H1 (cell line): ENCODE measurements around the gene LRBA. TPM values are rescaled to one million over a fixed set of nuclear protein-coding genes. Genes with fewer than 3 reads are reported as not detected.

Experiments
- CTCF ChIA-PET: fragments of 300-600 bp; sonication (Branson Sonifier 250); formaldehyde crosslinking; loops from one replicate; lab custom pipeline; 2021; ENCODE audit not compliant: partially characterized antibody; lab: Charles Lee
- POLR2A ChIA-PET: fragments of 300-600 bp; sonication (Branson Sonifier 250); formaldehyde crosslinking; loops from one replicate; lab custom pipeline; 2021; ENCODE audit warnings: inconsistent platforms; ENCODE audit not compliant: partially characterized antibody; lab: Charles Lee
- DNase-seq, 2 experiments: peaks; one replicate each; pipeline versions ENCODE4 v3.0.0 to v3.0.0-alpha.2; 2010 to 2022; ENCODE audit warnings: low spot score in 2 of 2, low read depth in 1 of 2, mixed read lengths in 1 of 2
- FAIRE-seq: peaks from 2 replicates; lab custom pipeline; 2011; peaks lifted over from hg19 to GRCh38; lab: Jason Lieb, UNC
- H2AFZ ChIP-seq: 2 replicates; pipeline ENCODE4 v1.8.1; 2012; ENCODE audit warnings: low read length, inconsistent platforms
- H2AK5ac ChIP-seq: 2 replicates; pipeline ENCODE4 v1.6.1; 2013; ENCODE audit warnings: low read depth, low read length
- H2BK120ac ChIP-seq: replicated peaks from 2 replicates; pipeline ENCODE3; 2013; ENCODE audit warnings: low read depth, low read length, inconsistent platforms
- H2BK12ac ChIP-seq: 2 replicates; pipeline ENCODE4 v1.6.1; 2013; ENCODE audit warnings: low read depth, low read length
- H2BK15ac ChIP-seq: 2 replicates; pipeline ENCODE4 v1.6.1; 2013; ENCODE audit warnings: low read length
- H2BK20ac ChIP-seq: 2 replicates; pipeline ENCODE4 v1.6.1; 2013; ENCODE audit warnings: low read length
- H2BK5ac ChIP-seq: 2 replicates; pipeline ENCODE4 v1.6.1; 2013; ENCODE audit warnings: low read depth, low read length
- H3K14ac ChIP-seq: 2 replicates; pipeline ENCODE4 v1.6.1; 2013; ENCODE audit warnings: inconsistent platforms; ENCODE audit not compliant: insufficient read length
- H3K18ac ChIP-seq: 2 replicates; pipeline ENCODE4 v1.6.1; 2013; ENCODE audit warnings: low read length; ENCODE audit errors: extremely low read depth
- H3K23ac ChIP-seq: 2 replicates; pipeline ENCODE4 v1.6.1; 2013; ENCODE audit warnings: inconsistent platforms; ENCODE audit not compliant: insufficient read length
- H3K23me2 ChIP-seq: 2 replicates; pipeline ENCODE4 v1.6.1; 2013; ENCODE audit warnings: low read depth, low read length
- H3K27ac ChIP-seq: 2 replicates; pipeline ENCODE4 v1.6.1; 2011; ENCODE audit warnings: low read depth, low read length, inconsistent platforms
- H3K27me3 ChIP-seq, 4 experiments: replicated peaks in 1 of 4; 1 replicate in 1 of 4; 2 replicates in 3 of 4; pipeline versions ENCODE4 v1.6.1 to v1.8.1; 2011 to 2013; ENCODE audit warnings: low read length in 3 of 4, mild to moderate bottlenecking in 3 of 4, inconsistent platforms in 2 of 4, mixed read lengths in 2 of 4, moderate library complexity in 1 of 4; ENCODE audit not compliant: control insufficient read depth in 3 of 4, insufficient read depth in 3 of 4; ENCODE audit errors: extremely low read depth in 1 of 4
- H3K36me3 ChIP-seq, 4 experiments: 2 replicates each; pipeline versions ENCODE4 v1.6.1 to v1.8.1; 2011 to 2013; ENCODE audit warnings: mild to moderate bottlenecking in 4 of 4, low read length in 3 of 4, moderate library complexity in 2 of 4, control low read depth in 1 of 4, inconsistent platforms in 1 of 4; ENCODE audit not compliant: insufficient read depth in 4 of 4, control insufficient read depth in 2 of 4
- H3K4ac ChIP-seq: replicated peaks from 2 replicates; pipeline ENCODE3; 2013; ENCODE audit warnings: low read length, low read depth, mixed read lengths, inconsistent platforms; ENCODE audit not compliant: insufficient read length
- H3K4me1 ChIP-seq, 4 experiments: replicated peaks in 1 of 4; 1 replicate in 1 of 4; 2 replicates in 3 of 4; pipeline versions ENCODE4 v1.6.1 to v1.8.1; 2011 to 2013; ENCODE audit warnings: low read length in 3 of 4, inconsistent platforms in 2 of 4, mixed read lengths in 1 of 4; ENCODE audit not compliant: insufficient read depth in 4 of 4, control insufficient read depth in 3 of 4
- H3K4me2 ChIP-seq, 2 experiments: 2 replicates each; pipeline versions ENCODE4 v1.6.1 to v1.8.1; 2011 to 2013; ENCODE audit warnings: low read depth in 2 of 2, low read length in 2 of 2, control low read depth in 1 of 2, inconsistent platforms in 1 of 2, mild to moderate bottlenecking in 1 of 2; ENCODE audit not compliant: insufficient read depth in 1 of 2
- H3K4me3 ChIP-seq, 4 experiments: fragments of 200-600, 300-600 bp in 1 of 4; sonication (generic), shearing (Covaris generic), sonication (Bioruptor Twin) in 1 of 4; 2 replicates each; pipeline versions ENCODE4 v1.5.1 to v1.8.1; 2011 to 2016; ENCODE audit warnings: low read length in 4 of 4, low read depth in 3 of 4, control low read depth in 2 of 4, inconsistent platforms in 2 of 4, mild to moderate bottlenecking in 2 of 4, mixed read lengths in 1 of 4, moderate library complexity in 1 of 4; ENCODE audit not compliant: insufficient read depth in 2 of 4; ENCODE audit errors: extremely low read depth in 1 of 4
- H3K56ac ChIP-seq: replicated peaks from 2 replicates; pipeline ENCODE3; 2013; ENCODE audit warnings: low read depth, mild to moderate bottlenecking, mixed read lengths, low read length, inconsistent platforms; ENCODE audit not compliant: insufficient read length
- H3K79me1 ChIP-seq: 2 replicates; pipeline ENCODE4 v1.6.1; 2013; ENCODE audit warnings: low read depth, low read length, control low read depth
- H3K79me2 ChIP-seq, 2 experiments: 2 replicates each; pipeline versions ENCODE4 v1.6.1 to v1.8.1; 2012 to 2013; ENCODE audit warnings: low read length in 2 of 2, mild to moderate bottlenecking in 2 of 2, inconsistent platforms in 1 of 2; ENCODE audit not compliant: insufficient read depth in 2 of 2, control insufficient read depth in 1 of 2
- H3K9ac ChIP-seq, 4 experiments: replicated peaks in 1 of 4; 1 replicate in 1 of 4; 2 replicates in 3 of 4; pipeline versions ENCODE4 v1.6.1 to v1.8.1; 2011 to 2013; ENCODE audit warnings: low read depth in 3 of 4, low read length in 3 of 4, control low read depth in 2 of 4, mild to moderate bottlenecking in 2 of 4, moderate library complexity in 2 of 4, inconsistent platforms in 1 of 4; ENCODE audit errors: extremely low read depth in 1 of 4
- H3K9me3 ChIP-seq, 2 experiments: 2 replicates each; pipeline versions ENCODE4 v1.6.1 to v1.8.1; 2012 to 2013; ENCODE audit warnings: mild to moderate bottlenecking in 2 of 2, moderate library complexity in 2 of 2, control low read depth in 1 of 2, inconsistent platforms in 1 of 2, low read depth in 1 of 2, low read length in 1 of 2, mixed read lengths in 1 of 2; ENCODE audit not compliant: insufficient read depth in 2 of 2
- H4K20me1 ChIP-seq, 2 experiments: replicated peaks in 1 of 2; 2 replicates each; pipeline versions ENCODE3 to v1.8.1; 2011 to 2013; ENCODE audit warnings: inconsistent platforms in 2 of 2, low read length in 2 of 2, mild to moderate bottlenecking in 1 of 2; ENCODE audit not compliant: insufficient read depth in 2 of 2, control insufficient read depth in 1 of 2
- H4K5ac ChIP-seq: 2 replicates; pipeline ENCODE4 v1.6.1; 2013; ENCODE audit warnings: low read length, low read depth, mixed read lengths, inconsistent platforms; ENCODE audit not compliant: insufficient read length
- H4K8ac ChIP-seq: 2 replicates; pipeline ENCODE4 v1.8.0; 2013; ENCODE audit warnings: mild to moderate bottlenecking, moderate library complexity, low read length, inconsistent platforms; ENCODE audit not compliant: insufficient read depth; ENCODE audit errors: extremely low read depth
- H4K91ac ChIP-seq: replicated peaks from 2 replicates; pipeline ENCODE3; 2013; ENCODE audit warnings: low read length, mixed read lengths, inconsistent platforms; ENCODE audit not compliant: insufficient read length
- CEBPB ChIP-seq: IDR thresholded peaks from 2 replicates; pipeline ENCODE4 v1.6.1; 2012; ENCODE audit warnings: low read depth, low read length
- WGBS, 2 experiments: shearing (Covaris generic) in 1 of 2; methylation state at CpG; one replicate each; pipeline versions ENCODE4 v1.1.6 to v1.1.7; 2013 to 2015; ENCODE audit warnings: low lambda C conversion rate in 2 of 2, mixed read lengths in 2 of 2, inconsistent platforms in 1 of 2, low coverage in 1 of 2, missing lambda C conversion rate in 1 of 2; ENCODE audit not compliant: insufficient replicate concordance in 2 of 2, insufficient coverage in 1 of 2, insufficient read length in 1 of 2; ENCODE audit errors: extremely low coverage in 1 of 2, missing lambda C conversion rate in 1 of 2; 5-methylcytosine and 5-hydroxymethylcytosine counted together
- polyA plus RNA-seq, 7 experiments: library from polyadenylated mRNA; depleted of rRNA in 3 of 7; stranded (reverse) in 5 of 7; unstranded in 2 of 7; fragments of >200 nt in 5 of 7; fragments of 200-250 nt in 2 of 7; gene quantifications; 1 replicate in 5 of 7; 2 replicates in 1 of 7; 4 replicates in 1 of 7; pipeline versions ENCODE4 v1.2.1 to v1.2.3, GENCODE V29; 2011 to 2013; ENCODE audit warnings: missing spikeins in 2 of 7, mixed read lengths in 2 of 7
- total RNA-seq: library from RNA; stranded (reverse); fragmentation: NEBNext Ultra II Directional; extraction: Animal tissue kit (Norgen Biotek cat#: 25700); gene quantifications from 2 replicates; pipeline ENCODE4 v1.2.1, GENCODE V29; 2021

LRBA gene
- total and polyA plus RNA-seq, 2 of the 8 experiments (the other 6 are each of a cell fraction or from before 2014, with no cell fraction given) = 54.6 to 83.2 TPM

GRCh38 chr4:150436598-150437370 is 578.3 kb downstream of the LRBA start:
- Histone ChIP-seq H2AFZ (no peak overlapping the region), H3K4me1 (no peaks in the 10 kb centered on the region), H4K91ac (no peak overlapping the region), H2BK5ac (no peak overlapping the region), H2BK120ac (no peak overlapping the region), H2BK12ac (no peak overlapping the region), H3K9me3 (no peaks in the 10 kb centered on the region), H3K27ac (no peak overlapping the region), H3K36me3 (no peaks in the 10 kb centered on the region), H3K23ac (no peak overlapping the region), H3K9ac (no peak overlapping the region), H2BK15ac (no peak overlapping the region), H3K4me2 (no peak overlapping the region), H3K14ac (no peak overlapping the region), H4K5ac (no peak overlapping the region), H3K23me2 (no peaks in the 10 kb centered on the region), H4K20me1 (no peaks in the 10 kb centered on the region), H3K56ac (no peak overlapping the region), H3K4me3 (no peak overlapping the region), H3K27me3 (no peaks in the 10 kb centered on the region), H2AK5ac (no peak overlapping the region), H3K79me2 (no peaks in the 10 kb centered on the region), H4K8ac (no peak overlapping the region), H3K4ac (no peak overlapping the region), H2BK20ac (no peak overlapping the region), H3K79me1 (no peaks in the 10 kb centered on the region), H3K18ac (no peak overlapping the region)
- ChIA-PET CTCF (no interaction called here), POLR2A (no interaction called here)
- FAIRE-seq = no peak
- WGBS, 2 experiments = 95% methylated on average over 2 of the region's 2 CpGs; no CpG with 5 or more reads in 1 of the 2 experiments
- no peak for DNase-seq
- no peak for TF ChIP-seq CEBPB
